ENCODE results near the gene PTTG1IP.

PTTG1IP gene

GRCh38 chr21:44895859-44896258, 22.4 kb upstream of the PTTG1IP start:
- H3K4me3 ChIP-seq (ENCODE audit: insufficient read depth, low read depth, low read length, poor library complexity, severe bottlenecking): no peak overlapping the region
- peaks cover 65% of the 10 kb centered on the region for H3K36me3 ChIP-seq (ENCODE audit: control insufficient read depth, insufficient read depth, low read length)
- H3K9me3 ChIP-seq (ENCODE audit: control insufficient read depth, low read length): no peaks in the 10 kb centered on the region
- DNase-seq: no peak
- no peaks in the 10 kb centered on the region for H3K27me3 ChIP-seq (replicated peaks; ENCODE audit: control insufficient read depth, insufficient read depth, low read length, poor library complexity, severe bottlenecking)
- peak overlapping the region; percentile 3 for H3K27ac ChIP-seq (ENCODE audit: insufficient read depth, low read length, poor library complexity, severe bottlenecking)
- peaks cover 6% of the 10 kb centered on the region for H3K4me1 ChIP-seq (ENCODE audit: control insufficient read depth, insufficient read depth, low read length, poor library complexity, severe bottlenecking)

- Histone ChIP-seq H3K27ac (ENCODE audit: insufficient read depth, low read length, poor library complexity, severe bottlenecking) (no peak overlapping the region), H3K9me3 (ENCODE audit: control insufficient read depth, low read length) (no peaks in the 10 kb centered on the region), H3K4me1 (ENCODE audit: control insufficient read depth, insufficient read depth, low read length, poor library complexity, severe bottlenecking) (peaks cover 6% of the 10 kb centered on the region), H3K36me3 (ENCODE audit: control insufficient read depth, insufficient read depth, low read length) (peaks cover 65% of the 10 kb centered on the region), H3K27me3 (replicated peaks; ENCODE audit: control insufficient read depth, insufficient read depth, low read length, poor library complexity, severe bottlenecking) (no peaks in the 10 kb centered on the region), H3K4me3 (ENCODE audit: insufficient read depth, low read depth, low read length, poor library complexity, severe bottlenecking) (no peak overlapping the region)
- DNase-seq: no peak
These were observed 21.3 kb upstream of the PTTG1IP start for GRCh38 chr21:44894687-44895302.

GRCh38 chr21:44893948-44894656, 20.6 kb upstream of the PTTG1IP start:
- Histone ChIP-seq H3K4me1 (ENCODE audit: control insufficient read depth, insufficient read depth, low read length, poor library complexity, severe bottlenecking) (peaks cover 6% of the 10 kb centered on the region), H3K36me3 (ENCODE audit: control insufficient read depth, insufficient read depth, low read length) (peaks cover 65% of the 10 kb centered on the region), H3K27ac (ENCODE audit: insufficient read depth, low read length, poor library complexity, severe bottlenecking) (no peak overlapping the region), H3K27me3 (replicated peaks; ENCODE audit: control insufficient read depth, insufficient read depth, low read length, poor library complexity, severe bottlenecking) (no peaks in the 10 kb centered on the region), H3K9me3 (ENCODE audit: control insufficient read depth, low read length) (no peaks in the 10 kb centered on the region), H3K4me3 (ENCODE audit: insufficient read depth, low read depth, low read length, poor library complexity, severe bottlenecking) (no peak overlapping the region)
- no peak for DNase-seq

- Histone ChIP-seq H3K27ac (ENCODE audit: insufficient read depth, low read length, poor library complexity, severe bottlenecking) (no peak overlapping the region), H3K36me3 (ENCODE audit: control insufficient read depth, insufficient read depth, low read length) (peaks cover 65% of the 10 kb centered on the region), H3K9me3 (ENCODE audit: control insufficient read depth, low read length) (no peaks in the 10 kb centered on the region), H3K4me1 (ENCODE audit: control insufficient read depth, insufficient read depth, low read length, poor library complexity, severe bottlenecking) (peaks cover 6% of the 10 kb centered on the region), H3K27me3 (replicated peaks; ENCODE audit: control insufficient read depth, insufficient read depth, low read length, poor library complexity, severe bottlenecking) (no peaks in the 10 kb centered on the region), H3K4me3 (ENCODE audit: insufficient read depth, low read depth, low read length, poor library complexity, severe bottlenecking) (no peak overlapping the region)
- DNase-seq: no peak
These were observed 19.7 kb upstream of the PTTG1IP start for GRCh38 chr21:44893278-44893556.

- Histone ChIP-seq H3K9me3 (ENCODE audit: control insufficient read depth, low read length) (no peaks in the 10 kb centered on the region), H3K27me3 (replicated peaks; ENCODE audit: control insufficient read depth, insufficient read depth, low read length, poor library complexity, severe bottlenecking) (no peaks in the 10 kb centered on the region), H3K4me1 (ENCODE audit: control insufficient read depth, insufficient read depth, low read length, poor library complexity, severe bottlenecking) (peaks cover 6% of the 10 kb centered on the region), H3K27ac (ENCODE audit: insufficient read depth, low read length, poor library complexity, severe bottlenecking) (peak overlapping the region; percentile 21), H3K36me3 (ENCODE audit: control insufficient read depth, insufficient read depth, low read length) (peaks cover 65% of the 10 kb centered on the region), H3K4me3 (ENCODE audit: insufficient read depth, low read depth, low read length, poor library complexity, severe bottlenecking) (no peak overlapping the region)
- peak; percentile 53 to 63 (median 62) for DNase-seq
These were observed 19.2 kb upstream of the PTTG1IP start for GRCh38 chr21:44892536-44893277.

GRCh38 chr21:44892095-44892494, 18.6 kb upstream of the PTTG1IP start:
- Histone ChIP-seq H3K27ac (ENCODE audit: insufficient read depth, low read length, poor library complexity, severe bottlenecking) (peak overlapping the region; percentile 21), H3K36me3 (ENCODE audit: control insufficient read depth, insufficient read depth, low read length) (peaks cover 66% of the 10 kb centered on the region), H3K9me3 (ENCODE audit: control insufficient read depth, low read length) (no peaks in the 10 kb centered on the region), H3K4me1 (ENCODE audit: control insufficient read depth, insufficient read depth, low read length, poor library complexity, severe bottlenecking) (peaks cover 6% of the 10 kb centered on the region), H3K4me3 (ENCODE audit: insufficient read depth, low read depth, low read length, poor library complexity, severe bottlenecking) (no peak overlapping the region), H3K27me3 (replicated peaks; ENCODE audit: control insufficient read depth, insufficient read depth, low read length, poor library complexity, severe bottlenecking) (no peaks in the 10 kb centered on the region)
- no peak for DNase-seq

- Histone ChIP-seq H3K9me3 (ENCODE audit: control insufficient read depth, low read length) (no peaks in the 10 kb centered on the region), H3K36me3 (ENCODE audit: control insufficient read depth, insufficient read depth, low read length) (peaks cover 67% of the 10 kb centered on the region), H3K4me3 (ENCODE audit: insufficient read depth, low read depth, low read length, poor library complexity, severe bottlenecking) (no peak overlapping the region), H3K4me1 (ENCODE audit: control insufficient read depth, insufficient read depth, low read length, poor library complexity, severe bottlenecking) (peaks cover 6% of the 10 kb centered on the region), H3K27me3 (replicated peaks; ENCODE audit: control insufficient read depth, insufficient read depth, low read length, poor library complexity, severe bottlenecking) (no peaks in the 10 kb centered on the region), H3K27ac (ENCODE audit: insufficient read depth, low read length, poor library complexity, severe bottlenecking) (peak overlapping the region; percentile 15)
- DNase-seq: no peak
These were observed 18.1 kb upstream of the PTTG1IP start for GRCh38 chr21:44891631-44892031.

GRCh38 chr21:44890961-44891541, 17.6 kb upstream of the PTTG1IP start:
- peaks cover 71% of the 10 kb centered on the region for H3K36me3 ChIP-seq (ENCODE audit: control insufficient read depth, insufficient read depth, low read length)
- peak overlapping the region; percentile 4 for H3K27ac ChIP-seq (ENCODE audit: insufficient read depth, low read length, poor library complexity, severe bottlenecking)
- no peak for DNase-seq
- H3K9me3 ChIP-seq (ENCODE audit: control insufficient read depth, low read length): no peaks in the 10 kb centered on the region
- no peak overlapping the region for H3K4me3 ChIP-seq (ENCODE audit: insufficient read depth, low read depth, low read length, poor library complexity, severe bottlenecking)
- H3K27me3 ChIP-seq (replicated peaks; ENCODE audit: control insufficient read depth, insufficient read depth, low read length, poor library complexity, severe bottlenecking): no peaks in the 10 kb centered on the region
- H3K4me1 ChIP-seq (ENCODE audit: control insufficient read depth, insufficient read depth, low read length, poor library complexity, severe bottlenecking): peaks cover 6% of the 10 kb centered on the region

- no peak for DNase-seq
- Histone ChIP-seq H3K9me3 (ENCODE audit: control insufficient read depth, low read length) (no peaks in the 10 kb centered on the region), H3K36me3 (ENCODE audit: control insufficient read depth, insufficient read depth, low read length) (peaks cover 77% of the 10 kb centered on the region), H3K4me1 (ENCODE audit: control insufficient read depth, insufficient read depth, low read length, poor library complexity, severe bottlenecking) (peaks cover 6% of the 10 kb centered on the region), H3K27ac (ENCODE audit: insufficient read depth, low read length, poor library complexity, severe bottlenecking) (peak overlapping the region; percentile 4), H3K27me3 (replicated peaks; ENCODE audit: control insufficient read depth, insufficient read depth, low read length, poor library complexity, severe bottlenecking) (no peaks in the 10 kb centered on the region), H3K4me3 (ENCODE audit: insufficient read depth, low read depth, low read length, poor library complexity, severe bottlenecking) (no peak overlapping the region)
These were observed 16.9 kb upstream of the PTTG1IP start for GRCh38 chr21:44890338-44890931.

Data from effector memory CD4-positive, alpha-beta T cell (primary cell).